ENCODE results near the gene DPYSL4. TPM values are rescaled to one million over a fixed set of nuclear protein-coding genes. Genes with fewer than 3 reads are reported as not detected.

DPYSL4 gene
- total RNA-seq, 2 experiments from 2014 or later, result 20.9 to 23.2 TPM

- no peak for ATAC-seq
- ChIA-PET POLR2A (no interaction called here), CTCF (interaction anchor here (0.7 to 1.1 kb wide), 3 partner anchors 14 to 391 kb away, joined by 3 read pairs; no protein-coding TSS in a partner anchor)
- intact Hi-C loops (cut with micrococcal nuclease), result no loop called here
- no peaks in the 10 kb centered on the region for H3K27me3 Mint-ChIP-seq
- TF ChIP-seq CTCF (IDR thresholded peaks at IDR 0.05), result no peak
- no peaks in the 10 kb centered on the region for H3K36me3 Mint-ChIP-seq (ENCODE audit: low read depth)
- DNase-seq, result no peak
- H3K9me3 Mint-ChIP-seq, result no peaks in the 10 kb centered on the region
- peaks cover 7% of the 10 kb centered on the region for H3K4me1 Mint-ChIP-seq (ENCODE audit: low read depth)
- H3K27ac Mint-ChIP-seq, result no peak overlapping the region
- no peak overlapping the region for H3K4me3 Mint-ChIP-seq
Measured at GRCh38 chr10:132237396-132237795, 50.6 kb downstream of the DPYSL4 start.

GRCh38 chr10:132237871-132238270 lies 51.1 kb downstream of the DPYSL4 start:
- ATAC-seq (no peak), DNase-seq (no peak)
- Mint-ChIP-seq H3K4me3 (no peak overlapping the region), H3K9me3 (no peaks in the 10 kb centered on the region), H3K36me3 (ENCODE audit: low read depth) (no peaks in the 10 kb centered on the region), H3K27me3 (no peaks in the 10 kb centered on the region), H3K4me1 (ENCODE audit: low read depth) (peaks cover 5% of the 10 kb centered on the region), H3K27ac (no peak overlapping the region)
- intact Hi-C loops (cut with micrococcal nuclease), result no loop called here
- ChIA-PET POLR2A (interaction anchor here (0.5 kb wide), 1 partner anchor 464 kb away, joined by 3 read pairs; no protein-coding TSS in a partner anchor), CTCF (interaction anchor here (0.7 to 1.1 kb wide), 3 partner anchors 14 to 391 kb away, joined by 3 read pairs; no protein-coding TSS in a partner anchor)
- no peak for TF ChIP-seq CTCF (IDR thresholded peaks at IDR 0.05)

- Mint-ChIP-seq H3K4me3 (no peak overlapping the region), H3K27ac (no peak overlapping the region), H3K27me3 (no peaks in the 10 kb centered on the region), H3K9me3 (no peaks in the 10 kb centered on the region), H3K36me3 (ENCODE audit: low read depth) (no peaks in the 10 kb centered on the region), H3K4me1 (ENCODE audit: low read depth) (no peaks in the 10 kb centered on the region)
- intact Hi-C loops (cut with micrococcal nuclease), result no loop called here
- TF ChIP-seq CTCF (IDR thresholded peaks at IDR 0.05), result no peak
- ATAC-seq, result no peak
- CTCF ChIA-PET, result interaction anchor here (0.7 kb wide), 1 partner anchor 390 kb away, joined by 3 read pairs; no protein-coding TSS in a partner anchor
- DNase-seq, result no peak
- POLR2A ChIA-PET, result interaction anchor here (0.5 kb wide), 1 partner anchor 464 kb away, joined by 3 read pairs; no protein-coding TSS in a partner anchor
Measured at GRCh38 chr10:132238371-132239125, 51.8 kb downstream of the DPYSL4 start.

- TF ChIP-seq CTCF (IDR thresholded peaks at IDR 0.05), result no peak
- Mint-ChIP-seq H3K4me1 (ENCODE audit: low read depth) (no peaks in the 10 kb centered on the region), H3K27ac (no peak overlapping the region), H3K4me3 (no peak overlapping the region), H3K27me3 (no peaks in the 10 kb centered on the region), H3K9me3 (no peaks in the 10 kb centered on the region), H3K36me3 (ENCODE audit: low read depth) (no peaks in the 10 kb centered on the region)
- intact Hi-C loops (cut with micrococcal nuclease), result no loop called here
- CTCF ChIA-PET, result no interaction called here
- DNase-seq (no peak), ATAC-seq (no peak)
- POLR2A ChIA-PET, result interaction anchor here (1.2 kb wide), 1 partner anchor 22 kb away, joined by 4 read pairs; no protein-coding TSS in a partner anchor
Measured at GRCh38 chr10:132239126-132240031, 52.6 kb downstream of the DPYSL4 start.
